CD4-positive, alpha-beta T cell treated with Interleukin-15 for 4 hours (primary cell): ENCODE measurements around the gene INPP1.
"Not testable (repeated sequence)": the region's sequence is repeated elsewhere in the genome, so short reads cannot be mapped to it uniquely, and the experiment has no call there.

Experiments
- DNase-seq: peaks from one replicate; pipeline ENCODE4 v3.0.0-alpha.2; 2020; ENCODE audit warnings: low spot score

Gene INPP1, protein sequence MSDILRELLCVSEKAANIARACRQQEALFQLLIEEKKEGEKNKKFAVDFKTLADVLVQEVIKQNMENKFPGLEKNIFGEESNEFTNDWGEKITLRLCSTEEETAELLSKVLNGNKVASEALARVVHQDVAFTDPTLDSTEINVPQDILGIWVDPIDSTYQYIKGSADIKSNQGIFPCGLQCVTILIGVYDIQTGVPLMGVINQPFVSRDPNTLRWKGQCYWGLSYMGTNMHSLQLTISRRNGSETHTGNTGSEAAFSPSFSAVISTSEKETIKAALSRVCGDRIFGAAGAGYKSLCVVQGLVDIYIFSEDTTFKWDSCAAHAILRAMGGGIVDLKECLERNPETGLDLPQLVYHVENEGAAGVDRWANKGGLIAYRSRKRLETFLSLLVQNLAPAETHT

DNA sequence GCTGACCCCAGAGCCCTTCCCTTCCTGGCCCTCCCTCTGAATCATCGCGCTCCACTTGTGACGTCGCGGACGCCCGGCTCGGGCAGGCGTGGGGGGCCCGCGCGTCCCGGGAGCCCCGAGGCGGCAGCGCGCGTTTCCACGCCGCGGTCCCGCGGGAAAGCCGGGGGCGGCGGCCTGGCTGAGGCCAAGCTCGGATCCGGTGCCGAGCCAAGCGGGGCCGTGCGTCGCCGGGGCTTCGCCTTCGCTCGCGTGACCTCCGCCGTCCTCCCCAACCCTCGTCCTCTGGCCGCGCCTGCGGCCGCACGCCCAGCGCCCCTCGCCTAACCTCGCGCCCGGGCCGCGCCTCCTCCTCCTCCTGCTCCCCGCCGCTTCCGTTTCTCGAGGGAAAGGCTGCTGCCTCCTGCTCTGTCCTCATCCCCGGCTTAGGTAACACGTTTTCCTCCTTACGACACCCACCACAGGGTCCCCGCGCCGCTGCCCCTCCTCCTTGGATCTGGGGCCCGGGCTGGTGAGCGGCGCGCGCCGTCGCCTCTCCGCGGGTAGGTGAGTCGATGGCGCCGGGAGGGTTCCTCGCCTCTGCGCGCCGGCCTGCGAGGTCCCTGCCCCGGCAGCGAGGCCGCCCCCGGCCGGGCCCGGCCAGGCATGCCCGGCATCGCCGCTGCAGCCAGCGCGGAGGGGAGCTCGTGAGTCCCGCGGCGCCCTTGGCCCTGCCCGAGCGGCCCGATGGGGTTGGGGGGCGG, at the start of gene INPP1:
Gene INPP1 (plus strand): TSS at position 54 of the 740 bp plus-strand sequence. CDS start 16,514 bp downstream, outside the sequence.
- DNase-seq: peak; percentile 21

GRCh38 chr2:190297880-190298279, 45.5 kb upstream of the INPP1 start:
- not testable (repeated sequence) for DNase-seq

DNA sequence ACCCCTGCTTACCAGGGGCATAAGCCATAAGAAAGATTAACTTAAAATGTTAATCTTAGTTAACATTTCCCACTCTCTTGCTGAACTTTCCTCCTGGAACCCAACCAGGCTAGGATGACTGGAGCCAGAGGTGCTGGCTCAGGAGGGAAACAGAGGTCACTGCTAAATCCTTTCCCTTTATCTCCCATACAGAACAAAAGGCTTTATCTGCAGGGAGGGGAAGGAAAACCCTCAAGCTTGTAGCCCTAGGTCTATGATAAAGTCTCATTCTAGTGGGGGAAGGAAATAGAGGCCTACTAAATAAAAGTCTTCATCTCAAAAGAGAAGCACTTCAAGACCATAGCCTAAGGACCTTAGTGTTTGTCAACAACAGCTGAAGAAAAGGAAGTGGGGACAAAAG, 42.4 kb upstream of the INPP1 start:
- DNase-seq: no peak

DNA sequence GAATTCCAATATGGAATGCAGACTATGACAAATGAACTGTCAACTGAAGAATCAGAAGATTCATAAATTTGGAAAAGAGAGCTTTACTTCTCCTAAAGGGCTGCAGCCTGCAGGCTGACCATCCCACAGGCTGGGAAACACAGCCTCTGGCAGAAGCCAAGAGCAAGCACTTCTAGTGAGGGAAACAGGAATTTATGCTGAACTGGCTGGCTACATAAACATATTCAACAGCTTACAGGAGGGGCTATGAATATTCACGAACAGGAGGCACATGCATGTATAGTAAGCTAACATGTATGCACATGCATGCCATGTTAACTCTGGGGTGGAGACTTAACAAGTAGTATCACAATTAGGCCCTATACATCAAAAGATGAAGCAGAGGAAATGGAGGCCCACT, 41.3 kb upstream of the INPP1 start:
- DNase-seq: no peak

GRCh38 chr2:190303647-190304046, 39.7 kb upstream of the INPP1 start:
- no peak for DNase-seq

DNA sequence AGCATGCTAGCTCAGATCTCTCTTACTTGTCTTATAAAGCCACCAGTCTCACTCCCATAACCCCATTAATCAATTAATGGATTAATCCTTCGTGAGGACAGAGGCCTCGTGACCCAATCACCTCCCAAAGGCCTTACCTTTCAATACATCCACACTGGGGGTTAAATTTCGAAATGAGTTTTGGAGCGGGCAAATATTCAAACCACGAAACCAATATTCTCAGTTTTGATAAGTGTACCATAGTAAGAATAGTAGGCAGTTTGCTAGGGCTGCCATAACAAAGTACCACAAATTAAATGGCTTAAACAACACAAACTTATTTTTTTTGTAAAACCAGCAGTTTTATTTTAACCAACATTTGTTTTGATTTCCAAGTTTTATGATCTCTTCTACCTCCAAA, 39.0 kb upstream of the INPP1 start:
- DNase-seq: no peak

DNA sequence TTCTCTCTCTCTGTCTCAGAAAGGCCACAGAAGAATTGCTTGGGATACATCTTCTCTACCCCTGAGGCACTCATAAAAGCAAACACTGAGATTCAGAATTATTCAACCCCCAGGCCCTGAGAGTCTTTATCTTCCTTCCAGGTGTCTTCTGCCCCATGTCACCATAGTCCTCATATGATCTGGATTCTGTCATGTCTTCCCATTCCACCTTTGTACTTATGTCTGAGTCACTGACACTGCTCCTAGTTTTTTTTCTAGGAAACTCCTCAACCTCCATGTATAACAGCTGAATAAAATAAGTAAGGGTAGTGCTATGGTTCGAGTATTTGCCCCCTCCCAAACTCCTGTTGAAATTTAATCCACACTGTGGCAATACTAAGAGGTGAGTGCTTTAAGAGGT, 35.4 kb upstream of the INPP1 start:
- no peak for DNase-seq

DNA sequence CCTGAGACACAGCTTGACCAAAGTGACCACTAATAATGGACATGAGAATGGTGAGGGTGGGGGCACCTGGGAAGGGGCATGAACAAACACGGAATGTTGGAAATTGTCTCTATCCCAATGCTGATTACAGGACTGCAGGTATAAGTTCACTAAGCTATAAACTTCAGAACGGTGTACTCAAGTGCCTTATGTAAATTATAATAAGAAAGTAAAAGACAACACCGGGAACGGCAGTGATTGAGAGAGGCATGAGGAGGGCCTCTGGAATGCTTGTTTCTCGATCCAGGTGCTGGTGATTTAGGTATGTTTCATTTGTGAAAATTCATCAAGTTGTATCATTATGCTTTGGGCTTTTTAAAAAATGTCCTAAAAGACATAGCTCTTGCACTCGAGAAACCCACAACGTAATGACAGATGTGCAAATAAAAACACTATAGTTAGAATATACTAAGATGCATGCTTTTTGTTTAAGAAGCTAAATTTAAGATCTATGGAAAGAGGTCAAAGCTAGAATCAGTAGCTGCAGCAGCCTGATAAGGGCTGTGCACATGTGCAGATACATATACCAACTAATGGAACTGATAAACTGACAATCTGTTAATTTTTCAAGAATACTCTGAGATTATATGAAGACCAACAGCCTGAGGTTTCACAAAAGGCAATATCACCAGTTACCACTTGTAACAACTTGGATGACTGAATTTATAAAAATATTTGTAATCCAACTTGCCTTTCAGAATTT, 31.3 kb upstream of the INPP1 start:
- DNase-seq: no peak

GRCh38 chr2:190312635-190313025, 30.8 kb upstream of the INPP1 start:
- DNase-seq: not testable (repeated sequence)

- no peak for DNase-seq
Observed at GRCh38 chr2:190313880-190314279, 29.5 kb upstream of the INPP1 start.

DNA sequence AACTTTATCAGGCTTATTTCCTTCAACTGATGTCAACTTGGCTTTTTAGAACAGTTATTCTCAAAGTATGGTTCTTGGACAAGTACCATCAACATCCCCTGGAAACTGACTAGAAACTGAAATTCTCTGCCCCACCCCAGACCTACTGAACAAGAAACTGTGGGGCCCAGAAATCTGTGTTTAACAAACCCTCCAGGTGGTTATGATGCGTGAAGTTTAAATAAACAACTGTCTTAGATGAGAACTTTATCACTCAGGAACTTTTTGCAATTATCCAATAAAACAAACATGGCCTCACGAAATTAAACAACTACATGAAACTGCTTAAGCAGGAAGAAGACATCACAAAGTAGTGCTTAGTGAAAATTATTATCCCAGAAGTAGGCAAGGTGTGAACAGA, 28.1 kb upstream of the INPP1 start:
- no peak for DNase-seq

- DNase-seq: no peak
Observed at GRCh38 chr2:190318514-190318913, 24.9 kb upstream of the INPP1 start.

DNA sequence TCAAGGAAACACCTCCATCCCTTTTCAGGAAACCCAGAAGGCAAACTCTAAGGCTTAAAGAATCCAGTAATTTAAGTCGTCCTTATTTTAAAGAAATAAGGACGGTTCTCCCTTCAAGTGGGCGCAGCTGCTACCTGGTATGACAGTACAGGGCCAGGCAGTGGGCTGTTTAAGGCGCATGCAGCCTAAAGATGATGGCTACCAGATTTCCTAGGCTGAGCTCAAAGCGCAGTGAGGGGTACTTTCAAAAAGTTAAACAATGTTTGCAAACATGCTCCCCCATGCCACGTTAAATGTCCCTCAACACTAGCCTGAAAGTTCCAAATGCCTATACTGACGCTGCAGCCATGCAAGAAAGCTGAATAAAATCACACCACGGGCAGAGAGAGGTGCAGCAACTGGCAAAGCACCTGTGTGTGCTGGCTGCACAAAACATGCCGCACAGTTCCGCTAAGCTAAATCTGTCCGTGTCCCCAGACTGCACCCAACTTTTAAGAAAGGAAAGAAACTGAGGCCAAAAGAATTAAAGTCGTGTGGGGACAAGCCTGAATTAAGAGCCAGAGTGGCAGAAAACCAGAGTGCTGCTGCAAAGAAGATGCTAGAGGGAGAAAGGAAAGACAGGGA, 24.3 kb upstream of the INPP1 start:
- peak; percentile 19 for DNase-seq

GRCh38 chr2:190319555-190320498, 23.6 kb upstream of the INPP1 start, which contains the start of gene HIBCH:
Gene HIBCH, minus strand, starts transcription at chr2:190319826. Its CDS starts 76 bp downstream, at chr2:190319750.
- peak; percentile 83 for DNase-seq

GRCh38 chr2:190320696-190321095, 22.7 kb upstream of the INPP1 start:
- DNase-seq: peak; percentile 41

GRCh38 chr2:190323406-190323805, 20.0 kb upstream of the INPP1 start:
- no peak for DNase-seq

- DNase-seq: no peak
Observed at GRCh38 chr2:190325588-190325987, 17.8 kb upstream of the INPP1 start.

DNA sequence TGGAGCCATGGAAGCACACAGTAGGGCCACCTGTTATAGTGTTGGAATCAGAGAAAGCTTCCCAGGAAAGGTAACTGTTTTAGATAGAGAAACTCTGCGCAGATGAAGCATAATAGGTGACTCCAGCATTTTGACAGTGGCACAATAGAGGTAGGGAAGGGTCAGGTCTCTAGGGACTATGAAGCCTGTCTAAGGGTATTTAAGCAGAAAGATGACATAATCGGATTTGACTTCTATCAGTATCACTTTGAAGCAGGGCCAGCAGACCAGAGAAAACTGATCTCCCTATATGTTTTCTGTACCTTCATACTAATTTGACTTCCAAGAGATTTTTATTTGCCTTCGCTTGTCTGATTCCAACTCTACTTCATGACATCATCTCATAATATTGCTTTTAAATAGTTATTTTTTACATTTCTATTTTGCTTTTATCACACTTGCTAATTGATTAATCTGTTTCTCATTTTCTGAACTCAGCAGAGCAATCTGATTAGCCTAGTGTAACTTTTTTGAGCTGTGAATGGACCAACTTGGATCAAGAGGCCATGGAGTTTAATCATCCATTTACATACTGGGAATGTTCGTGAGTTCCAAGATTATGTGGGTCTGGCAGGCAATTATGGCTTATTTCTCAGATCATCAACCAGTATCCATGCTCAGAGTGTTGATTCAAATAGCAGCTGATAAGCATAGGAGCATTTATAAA, 15.4 kb upstream of the INPP1 start:
- no peak for DNase-seq

DNA sequence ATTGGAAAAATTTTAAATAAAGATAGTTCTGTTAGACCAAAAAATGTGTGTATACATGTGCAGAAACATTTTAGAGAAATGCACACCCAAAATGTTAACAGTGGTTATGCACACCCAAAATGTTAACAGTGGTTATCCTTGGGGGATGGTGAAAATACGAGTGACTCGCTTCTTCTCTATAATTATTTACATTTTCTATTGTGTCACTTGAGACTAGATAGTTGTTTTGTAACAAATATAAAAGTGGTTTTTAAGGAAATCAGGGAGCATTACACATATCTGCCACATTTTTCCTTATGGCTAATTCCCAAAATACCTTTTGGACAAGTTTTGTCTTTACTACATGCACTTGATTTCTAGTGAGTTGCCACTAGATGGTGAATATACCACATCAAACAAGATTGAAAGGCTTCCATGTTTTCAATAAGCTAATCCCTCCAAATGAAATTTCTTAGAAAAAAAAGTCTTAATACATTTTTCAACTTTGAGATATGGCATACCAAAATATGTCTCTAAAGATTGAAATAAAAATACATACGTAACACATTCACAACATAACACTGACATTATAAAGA, 14.7 kb upstream of the INPP1 start:
- no peak for DNase-seq

DNA sequence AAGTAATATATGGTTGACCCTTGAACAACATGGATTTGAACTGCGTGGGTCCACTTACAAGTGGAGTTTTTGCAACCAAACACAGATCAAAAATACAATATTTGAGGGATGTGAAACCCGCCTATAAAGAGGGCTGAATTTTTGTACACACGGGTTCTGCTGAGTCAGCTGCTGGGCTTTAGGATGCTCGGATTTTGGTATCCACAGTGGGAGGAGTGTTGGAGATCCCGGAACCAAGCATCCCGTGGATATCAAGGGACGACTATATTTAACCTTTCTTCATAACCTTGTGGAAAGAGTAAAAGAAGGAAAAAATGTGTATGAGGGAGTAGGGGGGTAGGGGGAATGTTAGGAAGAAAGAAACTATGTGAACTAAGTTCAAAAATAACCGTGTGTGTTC, 10.0 kb upstream of the INPP1 start:
- DNase-seq: no peak
